ENCODE data around the gene LRP5.

LRP5 gene

GRCh38 chr11:68274306-68274705 lies 38.1 kb upstream of the LRP5 start:
- no peak for TF ChIP-seq CTCF (IDR thresholded peaks at IDR 0.05)

GRCh38 chr11:68275721-68276507 lies 36.5 kb upstream of the LRP5 start:
- no peak for TF ChIP-seq CTCF (IDR thresholded peaks at IDR 0.05)

- no peak for TF ChIP-seq CTCF (IDR thresholded peaks at IDR 0.05)
Measured at GRCh38 chr11:68276861-68277260, 35.5 kb upstream of the LRP5 start.

- TF ChIP-seq CTCF (IDR thresholded peaks at IDR 0.05), result no peak
Measured at GRCh38 chr11:68279676-68280075, 32.7 kb upstream of the LRP5 start.

GRCh38 chr11:68282141-68282860 lies 30.1 kb upstream of the LRP5 start:
- TF ChIP-seq CTCF (IDR thresholded peaks at IDR 0.05), result no peak

GRCh38 chr11:68282861-68283230 lies 29.5 kb upstream of the LRP5 start:
- TF ChIP-seq CTCF (IDR thresholded peaks at IDR 0.05), result no peak

GRCh38 chr11:68287419-68287818 lies 25.0 kb upstream of the LRP5 start:
- TF ChIP-seq CTCF (IDR thresholded peaks at IDR 0.05), result no peak
